GM19025 (cell line): ENCODE results near the gene QSOX1.

ENCODE experiments used
- ATAC-seq: cut with Tn5 transposase; IDR thresholded peaks from one replicate; pipeline ENCODE4 v1.9.1; 2021; ENCODE audit warnings: mild to moderate bottlenecking, low read depth, moderate library complexity; ENCODE audit not compliant: unreplicated experiment

The QSOX1 gene

GRCh38 chr1:180247580-180247979, 92.9 kb downstream of the QSOX1 start:
- ATAC-seq, result no peak

- ATAC-seq, result no peak
Observed at GRCh38 chr1:180248176-180248575, 93.5 kb downstream of the QSOX1 start.

- ATAC-seq, result no peak
Observed at GRCh38 chr1:180248731-180249681, 94.3 kb downstream of the QSOX1 start.

- ATAC-seq, result no peak
Observed at GRCh38 chr1:180249725-180250498, 95.2 kb downstream of the QSOX1 start.

GRCh38 chr1:180250499-180250770, 95.8 kb downstream of the QSOX1 start:
- no peak for ATAC-seq

- ATAC-seq, result no peak
Observed at GRCh38 chr1:180250883-180251509, 96.3 kb downstream of the QSOX1 start.

GRCh38 chr1:180251526-180252305, 97.0 kb downstream of the QSOX1 start:
- ATAC-seq, result no peak

GRCh38 chr1:180252638-180253536, 98.2 kb downstream of the QSOX1 start:
- no peak for ATAC-seq
